Fibroblast of lung (primary cell): ENCODE measurements around the gene NDUFS5.

ENCODE experiments used
- EZH2 ChIP-seq: IDR thresholded peaks from 2 replicates; pipeline ENCODE4 v1.5.1; 2012; ENCODE audit warnings: low read length, control low read depth, mild to moderate bottlenecking; ENCODE audit errors: missing control alignments
- TF ChIP-seq, protein P1 (sequence below), 2 donors: IDR thresholded peaks in 1 of 2; conservative IDR thresholded peaks in 1 of 2; 1 replicate in 1 of 2; 2 replicates in 1 of 2; pipeline ENCODE4 v1.5.1; 2011 to 2012; ENCODE audit warnings: low read length in 2 of 2, control low read depth in 1 of 2, inconsistent platforms in 1 of 2, low read depth in 1 of 2, mild to moderate bottlenecking in 1 of 2

DNA sequence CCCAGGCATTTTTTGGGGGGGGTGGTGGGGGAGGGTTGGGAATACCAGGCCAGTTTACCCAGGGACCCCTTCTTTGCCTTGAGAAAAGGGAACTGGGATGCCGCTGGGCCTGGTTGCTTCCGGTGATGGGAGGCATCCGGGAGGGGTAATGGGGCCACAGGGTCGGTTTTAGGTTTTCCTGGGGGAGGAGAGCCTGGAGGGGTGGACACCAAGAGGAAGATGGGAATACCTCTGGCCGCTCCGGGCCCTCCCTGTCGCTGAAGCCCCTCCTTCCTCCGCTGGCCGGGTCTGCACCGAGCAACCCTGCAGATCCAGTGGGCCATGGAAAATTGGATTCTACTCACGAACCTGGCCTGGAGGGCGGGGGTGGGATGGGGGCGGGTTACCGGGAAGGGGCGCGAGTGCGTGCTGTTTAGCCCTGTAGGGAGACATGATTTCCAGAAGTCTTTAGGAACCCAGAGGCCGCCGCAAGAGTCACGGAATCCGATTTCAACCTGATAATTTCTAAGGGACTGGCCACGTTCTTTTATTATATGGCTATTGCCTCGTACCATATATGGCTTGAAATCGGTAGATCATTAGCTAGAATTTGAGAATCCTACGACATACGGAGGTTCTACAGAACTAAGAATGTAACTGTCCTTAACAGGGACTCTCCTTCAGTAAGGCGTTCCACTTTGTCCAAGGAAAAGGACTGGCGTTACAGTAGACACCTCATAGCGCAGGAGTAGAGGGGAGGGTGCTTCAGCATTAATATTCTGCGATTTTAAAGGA lies 34.3 kb upstream of the NDUFS5 start:
- TF ChIP-seq, protein P1, sequence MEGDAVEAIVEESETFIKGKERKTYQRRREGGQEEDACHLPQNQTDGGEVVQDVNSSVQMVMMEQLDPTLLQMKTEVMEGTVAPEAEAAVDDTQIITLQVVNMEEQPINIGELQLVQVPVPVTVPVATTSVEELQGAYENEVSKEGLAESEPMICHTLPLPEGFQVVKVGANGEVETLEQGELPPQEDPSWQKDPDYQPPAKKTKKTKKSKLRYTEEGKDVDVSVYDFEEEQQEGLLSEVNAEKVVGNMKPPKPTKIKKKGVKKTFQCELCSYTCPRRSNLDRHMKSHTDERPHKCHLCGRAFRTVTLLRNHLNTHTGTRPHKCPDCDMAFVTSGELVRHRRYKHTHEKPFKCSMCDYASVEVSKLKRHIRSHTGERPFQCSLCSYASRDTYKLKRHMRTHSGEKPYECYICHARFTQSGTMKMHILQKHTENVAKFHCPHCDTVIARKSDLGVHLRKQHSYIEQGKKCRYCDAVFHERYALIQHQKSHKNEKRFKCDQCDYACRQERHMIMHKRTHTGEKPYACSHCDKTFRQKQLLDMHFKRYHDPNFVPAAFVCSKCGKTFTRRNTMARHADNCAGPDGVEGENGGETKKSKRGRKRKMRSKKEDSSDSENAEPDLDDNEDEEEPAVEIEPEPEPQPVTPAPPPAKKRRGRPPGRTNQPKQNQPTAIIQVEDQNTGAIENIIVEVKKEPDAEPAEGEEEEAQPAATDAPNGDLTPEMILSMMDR (conservative IDR thresholded peaks at IDR 0.05 in 1 of 2, IDR thresholded peaks at IDR 0.05 in 1 of 2; ENCODE audit: low read depth in 1 of 2, low read length in 2 of 2) = no peak
- no peak for TF ChIP-seq EZH2
